ENCODE data around the gene TOGARAM2.
"Not testable (repeated sequence)": the region's sequence is repeated elsewhere in the genome, so short reads cannot be mapped to it uniquely, and the experiment has no call there.

The TOGARAM2 gene

DNA sequence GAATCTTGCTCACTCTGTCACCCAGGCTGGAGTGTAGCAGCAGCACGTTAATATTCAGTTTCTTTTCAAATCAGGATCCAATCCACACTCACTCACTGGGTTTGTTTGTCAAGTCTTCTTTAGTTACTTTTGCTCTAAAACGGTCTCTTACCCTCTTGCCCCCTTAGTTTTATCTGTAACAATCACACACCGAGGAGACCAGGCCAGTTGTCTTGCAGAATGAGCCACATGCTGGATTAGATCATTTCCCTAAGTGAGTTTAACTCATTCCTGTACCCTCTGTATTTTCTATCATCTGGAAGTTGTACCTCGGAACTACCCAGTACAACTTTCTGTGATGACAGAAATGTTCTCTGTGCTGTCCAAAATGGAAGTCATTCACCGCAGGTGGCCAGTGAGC, 20.7 kb upstream of the TOGARAM2 start:
- H3K36me3 Mint-ChIP-seq (ENCODE audit: low read depth) = no peaks in the 10 kb centered on the region
- H3K4me3 Mint-ChIP-seq = no peak overlapping the region
- H3K4me1 Mint-ChIP-seq (ENCODE audit: low read depth) = peaks cover 12% of the 10 kb centered on the region
- no peaks in the 10 kb centered on the region for H3K27me3 Mint-ChIP-seq
- no peak overlapping the region for H3K27ac Mint-ChIP-seq
- H3K9me3 Mint-ChIP-seq = no peaks in the 10 kb centered on the region

DNA sequence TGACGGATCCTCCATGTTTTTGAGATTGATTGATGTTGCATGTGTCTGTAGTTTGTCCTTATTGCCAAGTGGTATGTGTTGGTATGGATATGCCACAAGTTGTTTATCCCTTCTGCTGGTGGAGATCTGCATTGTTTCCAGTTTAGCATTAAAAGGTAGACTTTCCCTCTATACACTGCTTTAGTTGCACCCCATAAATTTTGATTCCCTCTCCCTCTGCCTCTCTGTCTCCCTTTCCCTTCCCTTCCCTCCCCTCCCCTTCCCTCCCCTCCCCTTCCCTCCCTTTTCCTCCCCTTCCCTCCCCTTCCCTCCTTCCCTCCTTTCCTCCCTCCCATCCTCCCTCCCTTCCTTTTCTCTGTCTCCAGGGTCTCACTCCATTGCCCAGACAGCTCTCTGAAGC, 18.6 kb upstream of the TOGARAM2 start:
- H3K27ac Mint-ChIP-seq = no peak overlapping the region
- H3K4me1 Mint-ChIP-seq (ENCODE audit: low read depth) = no peaks in the 10 kb centered on the region
- no peak overlapping the region for H3K4me3 Mint-ChIP-seq
- H3K36me3 Mint-ChIP-seq (ENCODE audit: low read depth) = no peaks in the 10 kb centered on the region
- no peaks in the 10 kb centered on the region for H3K9me3 Mint-ChIP-seq
- H3K27me3 Mint-ChIP-seq = no peaks in the 10 kb centered on the region

GRCh38 chr2:28970464-28971160, 10.5 kb upstream of the TOGARAM2 start:
- no peaks in the 10 kb centered on the region for H3K9me3 Mint-ChIP-seq
- H3K4me1 Mint-ChIP-seq (ENCODE audit: low read depth) = peaks cover 5% of the 10 kb centered on the region
- no peaks in the 10 kb centered on the region for H3K27me3 Mint-ChIP-seq
- H3K4me3 Mint-ChIP-seq = no peak overlapping the region
- no peak overlapping the region for H3K27ac Mint-ChIP-seq
- no peaks in the 10 kb centered on the region for H3K36me3 Mint-ChIP-seq (ENCODE audit: low read depth)

- no peak overlapping the region for H3K27ac Mint-ChIP-seq
- no peaks in the 10 kb centered on the region for H3K36me3 Mint-ChIP-seq (ENCODE audit: low read depth)
- no peaks in the 10 kb centered on the region for H3K27me3 Mint-ChIP-seq
- H3K9me3 Mint-ChIP-seq = no peaks in the 10 kb centered on the region
- peaks cover 5% of the 10 kb centered on the region for H3K4me1 Mint-ChIP-seq (ENCODE audit: low read depth)
- no peak overlapping the region for H3K4me3 Mint-ChIP-seq
Observed at GRCh38 chr2:28972778-28973335, 8.2 kb upstream of the TOGARAM2 start.

DNA sequence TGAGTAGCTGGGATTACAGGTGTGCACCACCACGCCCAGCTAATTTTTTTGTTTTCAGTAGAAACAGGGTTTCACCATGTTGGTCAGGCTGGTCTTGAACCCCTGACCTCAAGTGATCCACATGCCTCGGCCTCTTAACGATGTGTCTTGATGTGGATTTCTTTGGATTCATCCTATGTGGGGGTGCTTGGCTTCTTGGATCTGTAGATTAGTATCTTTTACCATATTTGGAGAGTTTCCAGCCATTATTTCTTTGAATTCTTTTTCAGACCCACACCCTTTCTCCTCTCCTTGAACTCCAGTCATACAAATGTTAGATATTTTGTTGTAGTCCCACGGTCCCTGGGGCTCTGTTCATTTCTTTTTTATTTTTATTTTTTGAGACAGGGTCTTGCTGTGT, 6.8 kb upstream of the TOGARAM2 start:
- no peak overlapping the region for H3K27ac Mint-ChIP-seq
- peaks cover 5% of the 10 kb centered on the region for H3K4me1 Mint-ChIP-seq (ENCODE audit: low read depth)
- no peaks in the 10 kb centered on the region for H3K27me3 Mint-ChIP-seq
- no peak overlapping the region for H3K4me3 Mint-ChIP-seq
- H3K9me3 Mint-ChIP-seq = no peaks in the 10 kb centered on the region
- H3K36me3 Mint-ChIP-seq (ENCODE audit: low read depth) = no peaks in the 10 kb centered on the region

- Mint-ChIP-seq H3K27me3 (no peaks in the 10 kb centered on the region), H3K4me3 (no peak overlapping the region), H3K27ac (no peak overlapping the region), H3K4me1 (ENCODE audit: low read depth) (peaks cover 5% of the 10 kb centered on the region), H3K9me3 (no peaks in the 10 kb centered on the region), H3K36me3 (ENCODE audit: low read depth) (no peaks in the 10 kb centered on the region)
Observed at GRCh38 chr2:28975671-28976070, 5.4 kb upstream of the TOGARAM2 start.

GRCh38 chr2:28976584-28976983, 4.5 kb upstream of the TOGARAM2 start:
- H3K27ac Mint-ChIP-seq = no peak overlapping the region
- peaks cover 5% of the 10 kb centered on the region for H3K4me1 Mint-ChIP-seq (ENCODE audit: low read depth)
- H3K27me3 Mint-ChIP-seq = no peaks in the 10 kb centered on the region
- H3K36me3 Mint-ChIP-seq (ENCODE audit: low read depth) = no peaks in the 10 kb centered on the region
- no peaks in the 10 kb centered on the region for H3K9me3 Mint-ChIP-seq
- H3K4me3 Mint-ChIP-seq = no peak overlapping the region

- no peak overlapping the region for H3K27ac Mint-ChIP-seq
- no peaks in the 10 kb centered on the region for H3K9me3 Mint-ChIP-seq
- no peak overlapping the region for H3K4me3 Mint-ChIP-seq
- no peaks in the 10 kb centered on the region for H3K27me3 Mint-ChIP-seq
- H3K4me1 Mint-ChIP-seq (ENCODE audit: low read depth) = peaks cover 5% of the 10 kb centered on the region
- no peaks in the 10 kb centered on the region for H3K36me3 Mint-ChIP-seq (ENCODE audit: low read depth)
Observed at GRCh38 chr2:28977176-28977875, 3.8 kb upstream of the TOGARAM2 start.

DNA sequence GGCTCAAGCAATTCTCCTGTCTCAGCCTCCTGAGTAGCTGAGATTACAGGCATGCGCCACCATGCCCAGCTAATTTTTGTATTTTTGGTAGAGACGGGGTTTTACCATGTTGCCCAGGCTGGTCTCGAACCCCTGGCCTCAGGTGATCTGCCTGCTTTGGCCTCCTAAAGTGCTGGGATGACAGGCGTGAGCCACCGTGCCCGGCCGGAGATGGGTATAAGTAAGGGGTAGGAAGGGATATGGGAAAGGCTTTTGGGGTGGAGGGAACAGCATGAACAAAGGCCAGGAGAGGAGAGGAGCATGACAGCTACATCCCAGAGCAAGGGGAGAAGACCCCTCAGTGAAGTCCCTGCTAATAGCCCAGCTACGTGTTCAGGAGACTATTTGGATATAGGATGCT, 3.1 kb upstream of the TOGARAM2 start:
- not testable (repeated sequence) for H3K27ac Mint-ChIP-seq; H3K4me1 Mint-ChIP-seq (ENCODE audit: low read depth); H3K27me3 Mint-ChIP-seq; H3K4me3 Mint-ChIP-seq; H3K36me3 Mint-ChIP-seq (ENCODE audit: low read depth); H3K9me3 Mint-ChIP-seq

DNA sequence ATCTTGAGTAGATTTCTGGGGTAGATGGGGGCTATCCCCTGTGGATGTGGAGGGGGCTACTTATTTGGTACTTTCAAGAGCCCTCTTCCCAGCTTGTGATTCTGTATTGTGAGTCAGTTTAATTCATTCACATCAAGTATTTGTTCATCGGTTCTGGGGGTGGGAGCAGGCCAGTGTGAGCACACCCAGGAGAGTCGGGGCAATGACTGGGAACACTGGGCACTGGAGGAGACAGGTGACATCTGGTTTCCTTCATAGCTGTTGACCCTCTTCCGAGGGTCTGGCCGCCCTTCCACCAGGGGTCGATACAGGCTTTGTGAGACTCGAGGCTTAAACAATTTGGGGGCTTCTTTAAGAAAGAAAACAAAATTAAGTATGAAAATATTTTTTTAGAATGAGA, 2.5 kb upstream of the TOGARAM2 start:
- Mint-ChIP-seq H3K4me3 (no peak overlapping the region), H3K27me3 (no peaks in the 10 kb centered on the region), H3K27ac (no peak overlapping the region), H3K36me3 (ENCODE audit: low read depth) (no peaks in the 10 kb centered on the region), H3K4me1 (ENCODE audit: low read depth) (no peaks in the 10 kb centered on the region), H3K9me3 (no peaks in the 10 kb centered on the region)

DNA sequence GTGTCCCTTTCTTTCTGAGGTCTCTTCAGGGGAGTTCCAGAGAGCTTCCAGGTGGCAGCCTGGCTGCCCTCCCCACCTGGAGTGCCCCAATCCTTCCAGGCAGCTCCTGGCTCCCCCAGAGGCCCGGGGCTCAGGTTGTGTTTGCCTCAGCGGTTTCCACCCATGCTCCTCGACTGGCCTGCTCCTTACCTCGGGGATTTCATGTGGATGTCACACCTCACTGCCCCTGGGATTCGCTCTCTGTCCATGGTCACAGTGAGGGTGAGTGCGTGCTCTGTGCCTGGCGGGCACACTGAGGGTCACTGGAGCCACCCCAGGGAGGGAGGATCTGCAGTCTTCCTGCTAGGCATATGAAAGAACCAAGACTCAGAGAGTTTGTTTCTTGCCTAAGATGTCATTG, 2.1 kb upstream of the TOGARAM2 start:
- H3K27ac Mint-ChIP-seq = no peak overlapping the region
- H3K36me3 Mint-ChIP-seq (ENCODE audit: low read depth) = no peaks in the 10 kb centered on the region
- no peaks in the 10 kb centered on the region for H3K9me3 Mint-ChIP-seq
- H3K4me1 Mint-ChIP-seq (ENCODE audit: low read depth) = no peaks in the 10 kb centered on the region
- H3K4me3 Mint-ChIP-seq = no peak overlapping the region
- no peaks in the 10 kb centered on the region for H3K27me3 Mint-ChIP-seq

GRCh38 chr2:28979576-28980366, 1.3 kb upstream of the TOGARAM2 start:
- Mint-ChIP-seq H3K27me3 (no peaks in the 10 kb centered on the region), H3K9me3 (no peaks in the 10 kb centered on the region), H3K4me1 (ENCODE audit: low read depth) (no peaks in the 10 kb centered on the region), H3K27ac (no peak overlapping the region), H3K4me3 (no peak overlapping the region), H3K36me3 (ENCODE audit: low read depth) (no peaks in the 10 kb centered on the region)

DNA sequence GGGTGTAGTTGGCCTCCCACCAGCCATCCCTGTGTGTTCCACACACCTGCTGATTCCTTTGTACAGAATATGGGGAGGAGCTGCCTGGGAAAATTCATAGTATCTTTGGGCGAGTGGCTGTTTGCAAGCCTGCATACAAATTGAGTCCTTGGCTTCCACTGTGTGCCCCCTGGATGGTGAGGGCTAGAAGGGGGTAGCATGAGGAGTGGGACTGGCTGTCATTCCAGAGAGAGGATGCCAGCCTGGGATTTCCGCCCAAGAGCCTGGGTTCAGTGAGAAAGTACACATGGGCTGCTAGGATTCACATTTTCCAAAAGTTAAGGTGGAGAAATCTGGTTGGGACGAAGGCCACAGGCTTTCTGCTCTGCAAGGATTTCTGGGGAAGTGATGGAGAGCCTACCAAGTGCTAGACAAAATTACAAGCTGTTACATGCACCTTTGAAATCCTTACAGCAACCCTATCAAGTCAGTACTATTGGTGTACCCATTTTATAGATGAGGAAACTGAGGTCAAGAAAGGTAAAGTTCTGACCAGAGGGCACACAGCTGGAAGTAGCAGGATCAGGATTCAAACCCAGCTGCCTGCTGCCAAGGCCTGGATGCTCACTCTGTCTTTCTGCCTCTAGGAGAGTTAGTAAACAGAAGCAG, 606 bp upstream of the TOGARAM2 start:
- Mint-ChIP-seq H3K27me3 (no peaks in the 10 kb centered on the region), H3K4me3 (no peak overlapping the region), H3K9me3 (no peaks in the 10 kb centered on the region), H3K4me1 (ENCODE audit: low read depth) (no peaks in the 10 kb centered on the region), H3K36me3 (ENCODE audit: low read depth) (no peaks in the 10 kb centered on the region), H3K27ac (no peak overlapping the region)

GRCh38 chr2:28981620-28982376, 700 bp downstream of the TOGARAM2 start:
- Mint-ChIP-seq H3K9me3 (no peaks in the 10 kb centered on the region), H3K27me3 (no peaks in the 10 kb centered on the region), H3K4me3 (no peak overlapping the region), H3K27ac (no peak overlapping the region), H3K4me1 (ENCODE audit: low read depth) (no peaks in the 10 kb centered on the region), H3K36me3 (ENCODE audit: low read depth) (no peaks in the 10 kb centered on the region)
